Right lobe of liver (tissue), 6 donors: ENCODE results near the gene INPP5A. TPM values are rescaled to one million over a fixed set of nuclear protein-coding genes. Genes with fewer than 3 reads are reported as not detected.

Experiments
- ATAC-seq, 4 donors: fragments of 200-7000 bp; cut with Tn5 transposase; one replicate each; pipeline ENCODE4 v1.9.1; 2020; ENCODE audit warnings: mild to moderate bottlenecking in 4 of 4, moderate library complexity in 4 of 4
- DNase-seq, 3 donors: peaks; one replicate each; pipeline ENCODE4 v3.0.0-alpha.2; 2020
- H3K27ac ChIP-seq, 3 donors: fragments of 200-600 bp; one replicate each; pipeline ENCODE4 v1.8.0; 2022
- H3K27me3 ChIP-seq, 2 donors: fragments of 200-600 bp; one replicate each; pipeline ENCODE4 v1.8.0; 2022
- H3K36me3 ChIP-seq, 4 donors: fragments of 200-600 bp; sonication (generic) in 1 of 4; one replicate each; pipeline versions ENCODE4 v1.5.1 to v1.8.0; 2017 to 2022; ENCODE audit warnings: control low read depth in 1 of 4
- H3K4me1 ChIP-seq, 4 donors: fragments of 200-600 bp; sonication (generic) in 1 of 4; one replicate each; pipeline versions ENCODE4 v1.5.1 to v1.8.0; 2017 to 2022; ENCODE audit warnings: control low read depth in 1 of 4
- H3K4me3 ChIP-seq, 3 donors: fragments of 200-600 bp; one replicate each; pipeline ENCODE4 v1.8.0; 2022
- H3K9me3 ChIP-seq, 4 donors: fragments of 200-600 bp; sonication (generic) in 1 of 4; one replicate each; pipeline versions ENCODE4 v1.5.1 to v1.8.0; 2017 to 2022; ENCODE audit warnings: control low read depth in 1 of 4
- CTCF ChIP-seq, 4 donors: fragments of 200-600 bp in 3 of 4; fragments of 450-650 bp in 1 of 4; IDR thresholded peaks; one replicate each; pipeline versions ENCODE4 v1.5.1 to v1.8.0; 2016 to 2022; ENCODE audit warnings: antibody characterized with exemption in 4 of 4, mild to moderate bottlenecking in 2 of 4
- POLR2A ChIP-seq: fragments of 450-650 bp; IDR thresholded peaks from one replicate; pipeline ENCODE4 v1.6.1; 2017; ENCODE audit warnings: antibody characterized with exemption, mild to moderate bottlenecking
- WGBS: methylation state at CpG from one replicate; pipeline ENCODE4 v1.1.6; 2018; ENCODE audit warnings: low coverage, low lambda C conversion rate; ENCODE audit not compliant: insufficient coverage; ENCODE audit errors: missing lambda C conversion rate; 5-methylcytosine and 5-hydroxymethylcytosine counted together
- intact Hi-C, 2 donors: fragments of 100-400 bp; cut with DNase I; formaldehyde crosslinking; loops; one replicate each; pipeline versions ENCODE4 v1.11.2 to v1.14.1; 2022
- total RNA-seq, 6 experiments: library from RNA; depleted of rRNA in 2 of 6; stranded (reverse); fragments of >200 nt in 2 of 6; fragmentation: NEBNext Ultra II Directional in 3 of 6; extraction: Animal tissue kit (Norgen Biotek cat#: 25700) in 3 of 6; gene quantifications; one replicate each; pipeline versions ENCODE4 v1.1.0 to v1.2.4, GENCODE V29; 2016 to 2023
- donor health status: DM: no; HTN: yes; CAD: no.
- donor health status: DM: no; HTN: no; CAD: no.
- donor health status: DM: no; HTN: no; CAD: no.
- donor health status: DM: no; HTN: yes; CAD: no.
- donor health status: DM: no; HTN: yes; CAD: no.

Gene INPP5A
- total RNA-seq, 6 experiments from 2014 or later: 12.5 to 24.6 (median 16.9) TPM

DNA sequence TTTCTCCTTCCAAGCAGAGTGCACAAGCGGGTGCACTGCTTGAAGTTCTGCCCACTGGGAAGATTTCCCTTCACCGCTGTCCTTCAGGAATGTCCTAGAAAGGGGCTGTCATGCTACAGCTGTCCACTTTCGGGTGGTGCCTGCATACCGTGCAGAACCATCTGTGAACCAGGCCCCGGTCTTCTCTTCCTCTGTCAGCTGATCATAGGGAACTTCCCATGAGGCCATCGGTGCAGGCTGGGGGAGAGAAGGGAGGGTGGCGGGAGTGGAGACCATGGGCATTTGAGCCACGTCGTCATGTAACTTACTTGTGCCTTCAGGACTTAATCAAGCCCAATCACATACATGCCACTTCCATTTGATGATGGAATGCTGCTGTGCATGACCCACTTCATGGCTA lies 136.7 kb downstream of the INPP5A start:
- Histone ChIP-seq H3K27me3 (no peaks in the 10 kb centered on the region), H3K4me3 (no peak overlapping the region), H3K27ac (no peak overlapping the region), H3K36me3 (no peaks in the 10 kb centered on the region), H3K9me3 (no peaks in the 10 kb centered on the region), H3K4me1 (peaks cover 0 to 12% (median 0%) of the 10 kb centered on the region in 4 donors)
- 100% methylated on average over 3 of the region's 9 CpGs for WGBS
- ATAC-seq (no peak), DNase-seq (peak; percentile 4 to 14 (median 13))
- intact Hi-C loops: no loop called here
- TF ChIP-seq CTCF (IDR thresholded peaks at IDR 0.05) (no peak), POLR2A (no peak)

DNA sequence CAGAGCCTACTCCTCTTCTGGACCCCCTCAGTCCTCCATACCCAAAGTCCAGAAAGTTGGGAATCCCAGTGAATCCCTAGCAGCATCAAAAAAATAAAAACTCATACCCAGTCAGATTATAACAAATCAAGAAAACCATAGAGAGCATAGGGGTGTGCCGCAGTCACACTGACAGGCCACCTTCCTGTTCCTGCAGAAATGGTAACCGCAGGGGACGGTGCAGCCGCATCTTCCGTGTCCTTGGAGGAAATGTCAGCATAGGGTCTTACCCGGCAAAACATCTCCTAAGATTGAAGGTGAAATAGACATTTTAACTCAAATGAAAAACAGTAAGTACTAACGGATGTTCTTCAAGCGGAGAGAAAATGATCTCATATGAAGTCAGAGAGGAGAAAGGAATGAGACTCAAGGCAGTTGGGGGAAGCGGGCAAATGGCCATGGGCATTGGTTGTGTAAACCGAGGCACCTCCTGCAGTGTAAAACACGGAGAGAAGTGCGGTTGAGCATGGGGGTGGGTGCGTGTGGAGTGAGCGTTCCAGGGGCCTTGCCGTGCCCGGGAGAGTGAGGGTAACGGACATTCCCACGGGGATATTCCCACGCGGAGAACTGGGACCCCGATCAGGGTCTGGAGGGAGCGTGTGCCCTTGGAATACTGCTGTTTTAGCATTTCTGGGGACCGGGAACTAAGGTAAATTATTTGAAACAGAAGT lies 137.6 kb downstream of the INPP5A start:
- WGBS: 98% methylated on average over 21 of the region's 23 CpGs
- Histone ChIP-seq H3K27ac (no peak overlapping the region), H3K27me3 (no peaks in the 10 kb centered on the region), H3K4me3 (no peak overlapping the region), H3K9me3 (no peaks in the 10 kb centered on the region), H3K36me3 (no peaks in the 10 kb centered on the region), H3K4me1 (peaks cover 0 to 12% (median 0%) of the 10 kb centered on the region in 4 donors)
- no peak for TF ChIP-seq POLR2A
- TF ChIP-seq CTCF (IDR thresholded peaks at IDR 0.05): no peak
- DNase-seq (peak; percentile 12 to 33 (median 21)), ATAC-seq (no peak)
- intact Hi-C loops: no loop called here

DNA sequence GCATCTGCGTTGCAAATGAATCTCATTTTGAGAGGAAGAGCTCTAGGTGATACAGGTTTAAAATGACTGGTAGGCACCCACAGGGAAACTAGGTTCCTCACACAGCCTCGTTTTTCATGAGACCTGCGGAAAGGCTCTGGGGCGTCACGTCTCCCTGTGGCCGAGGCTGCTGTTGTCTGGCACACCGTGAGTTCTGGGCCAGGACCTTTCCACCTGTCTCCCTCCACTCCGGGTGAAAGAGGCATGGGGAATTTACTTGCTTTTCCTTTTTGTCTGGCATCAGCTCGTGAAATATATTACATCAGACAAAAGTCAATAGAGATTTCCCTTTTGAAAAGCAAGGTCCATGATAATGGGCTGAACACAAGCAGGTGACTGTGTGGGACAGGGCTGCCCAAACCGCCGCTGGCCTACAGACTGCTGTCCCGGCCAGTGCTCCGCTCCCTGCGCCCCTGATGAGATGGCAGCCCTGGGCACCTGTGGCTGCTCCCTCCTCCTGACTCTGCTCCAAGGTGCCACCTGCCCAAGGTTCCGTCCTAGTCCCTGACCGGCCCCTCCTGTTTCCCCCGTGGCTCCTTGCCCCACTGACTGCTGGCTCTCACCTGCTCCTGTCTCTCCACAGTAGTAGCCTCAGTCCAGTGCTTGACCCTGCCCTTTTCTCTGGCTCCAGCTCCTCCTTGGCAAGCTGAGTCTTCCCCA lies 138.8 kb downstream of the INPP5A start:
- DNase-seq: peak; percentile 57 to 71 (median 60)
- H3K36me3 ChIP-seq: no peaks in the 10 kb centered on the region
- 23% methylated on average over 13 of the region's 17 CpGs for WGBS
- TF ChIP-seq CTCF (IDR thresholded peaks at IDR 0.05): no peak
- TF ChIP-seq POLR2A: peak; percentile 22
- H3K27ac ChIP-seq: peak overlapping the region in 2 of 3 donors; percentile 5 to 29
- intact Hi-C loops: no loop called here
- H3K27me3 ChIP-seq: no peaks in the 10 kb centered on the region
- H3K9me3 ChIP-seq: no peaks in the 10 kb centered on the region
- no peak overlapping the region for H3K4me3 ChIP-seq
- ATAC-seq: peak; percentile 93 to 97 (median 95)
- H3K4me1 ChIP-seq: peaks cover 0 to 12% (median 0%) of the 10 kb centered on the region in 4 donors

GRCh38 chr10:132677096-132677472 lies 139.5 kb downstream of the INPP5A start:
- ATAC-seq (no peak), DNase-seq (peak in 2 of 3 donors; percentile 7 to 37)
- Histone ChIP-seq H3K27me3 (no peaks in the 10 kb centered on the region), H3K27ac (no peak overlapping the region), H3K4me3 (no peak overlapping the region), H3K4me1 (peaks cover 0 to 12% (median 0%) of the 10 kb centered on the region in 4 donors), H3K9me3 (no peaks in the 10 kb centered on the region), H3K36me3 (no peaks in the 10 kb centered on the region)
- 88% methylated on average over 1 of the region's 4 CpGs for WGBS
- intact Hi-C loops: no loop called here
- TF ChIP-seq CTCF (IDR thresholded peaks at IDR 0.05) (no peak), POLR2A (no peak)
